B cell (primary cell): ENCODE data around the gene TIAM1.

ENCODE experiments used
- CTCF ChIP-seq: fragments of 200-600 bp; IDR thresholded peaks from one replicate; pipeline ENCODE4 v1.8.0; 2022; ENCODE audit warnings: antibody characterized with exemption, mild to moderate bottlenecking
- EZH2 ChIP-seq: IDR thresholded peaks from 2 replicates; pipeline ENCODE4 v1.6.1; 2012; ENCODE audit warnings: borderline replicate concordance, low read depth, mild to moderate bottlenecking, moderate library complexity, low read length; ENCODE audit not compliant: insufficient read depth, poor library complexity, severe bottlenecking

- no peak for TF ChIP-seq EZH2
- TF ChIP-seq CTCF = no peak
Observed at GRCh38 chr21:31220575-31220974, 123.5 kb downstream of the TIAM1 start.
